Measurements from ENCODE around the gene UGCG. TPM values are rescaled to one million over a fixed set of nuclear protein-coding genes. Genes with fewer than 3 reads are reported as not detected.
"Not testable (repeated sequence)": the region's sequence is repeated elsewhere in the genome, so short reads cannot be mapped to it uniquely, and the experiment has no call there.

Gene UGCG
- total RNA-seq, 1 experiment from 2014 or later: 88.7 TPM

DNA sequence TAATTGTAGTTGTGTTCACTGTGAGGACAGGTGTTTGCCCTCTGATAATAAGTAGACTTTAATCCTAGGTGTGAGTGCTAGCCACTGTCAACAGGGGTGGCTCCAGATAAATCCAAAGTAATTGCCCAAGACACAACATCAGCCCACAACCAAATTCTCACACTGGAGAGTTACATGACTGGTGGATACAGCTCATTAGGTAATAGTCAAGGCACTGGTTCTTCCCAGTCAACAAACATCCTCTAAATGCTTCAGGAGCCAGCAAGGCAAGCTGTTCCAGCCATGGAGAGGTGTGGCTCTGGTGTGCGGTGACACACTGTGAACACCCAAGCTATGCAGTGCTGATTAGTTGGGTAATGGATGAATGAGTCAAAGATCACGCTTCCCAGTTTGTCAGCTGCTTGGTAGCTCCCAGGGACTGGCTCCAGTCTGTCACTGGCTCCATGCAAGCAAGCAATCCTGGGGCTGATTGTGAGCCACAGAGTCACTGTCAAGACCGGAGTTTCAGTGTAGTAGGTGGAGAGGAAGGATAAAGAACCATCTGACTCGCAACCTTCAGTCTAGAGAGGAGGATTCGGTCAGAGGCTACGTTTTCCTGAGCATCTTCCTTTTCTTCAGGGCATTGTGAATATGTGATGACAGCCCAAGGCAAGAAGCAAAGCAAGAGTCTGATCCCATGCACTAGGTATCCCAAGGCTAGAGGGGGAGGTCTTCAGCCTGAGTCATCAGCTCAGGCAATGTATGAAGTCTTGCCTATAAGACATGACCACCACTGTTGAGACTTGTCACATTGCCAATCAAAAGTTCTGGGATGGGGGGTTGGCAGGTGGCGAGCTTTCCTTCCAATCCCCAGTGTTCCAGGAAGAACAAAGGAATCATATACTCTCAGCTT lies 63.1 kb downstream of the UGCG start:
- H3K4me1 ChIP-seq (replicated peaks; ENCODE audit: insufficient read depth): peaks cover 35% of the 10 kb centered on the region

DNA sequence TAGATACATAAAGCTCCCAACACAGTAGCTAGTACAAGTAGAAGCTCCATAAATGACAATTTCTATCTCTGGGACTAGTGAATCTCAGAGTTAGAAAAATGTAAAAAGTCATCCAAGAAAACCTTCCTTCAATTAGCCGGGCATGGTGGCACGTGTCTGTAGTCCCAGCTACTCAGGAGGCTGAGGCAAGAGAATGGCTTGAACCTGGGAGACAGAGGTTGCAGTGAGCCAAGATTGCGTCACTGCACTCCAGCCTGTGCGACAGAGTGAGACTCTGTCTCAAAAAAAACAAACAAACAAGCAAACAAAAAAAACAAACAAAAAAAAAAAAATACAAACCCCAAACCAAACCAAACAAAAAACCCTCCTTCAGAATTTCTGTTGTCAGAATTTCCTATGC lies 63.9 kb downstream of the UGCG start:
- H4K20me1 ChIP-seq (ENCODE audit: insufficient read depth); H3K27me3 ChIP-seq (ENCODE audit: insufficient read depth, low read depth); H2AFZ ChIP-seq; H3K9me2 ChIP-seq (ENCODE audit: insufficient read depth); BruUV-seq (replicated peaks); H3K4me2 ChIP-seq; H3K9me3 ChIP-seq (ENCODE audit: insufficient read depth, low read depth); H3K79me2 ChIP-seq (ENCODE audit: low read depth); DNase-seq; intact Hi-C loops (cut with micrococcal nuclease; ENCODE audit: unreplicated experiment); H3K4me3 ChIP-seq; H3K36me3 ChIP-seq (ENCODE audit: low read depth): not testable (repeated sequence)
- H3K27ac ChIP-seq: peak overlapping the region; percentile 83
- H3K4me1 ChIP-seq (replicated peaks; ENCODE audit: insufficient read depth): peaks cover 39% of the 10 kb centered on the region
- ChIA-PET POLR2A (ENCODE audit: unreplicated experiment) (interaction anchor here (0.5 kb wide), 1 partner anchor 176 kb away, joined by 6 read pairs; no protein-coding TSS in a partner anchor), CTCF (interaction anchor here (1.2 kb wide), 2 partner anchors 52 to 114 kb away, joined by 3 to 5 read pairs; no protein-coding TSS in a partner anchor)
- peaks cover 37% of the 10 kb centered on the region for H3F3A ChIP-seq (ENCODE audit: insufficient read depth, low read depth)

More for the DNA sequence above, 63.1 kb downstream of the UGCG start:
- Histone ChIP-seq H2AFZ (no peak overlapping the region), H3K9me3 (ENCODE audit: insufficient read depth, low read depth) (no peaks in the 10 kb centered on the region), H3F3A (ENCODE audit: insufficient read depth, low read depth) (peaks cover 31% of the 10 kb centered on the region), H3K27ac (peak overlapping the region; percentile 83), H3K79me2 (ENCODE audit: low read depth) (no peaks in the 10 kb centered on the region), H4K20me1 (ENCODE audit: insufficient read depth) (no peaks in the 10 kb centered on the region), H3K9me2 (ENCODE audit: insufficient read depth) (no peaks in the 10 kb centered on the region), H3K36me3 (ENCODE audit: low read depth) (no peaks in the 10 kb centered on the region), H3K27me3 (ENCODE audit: insufficient read depth, low read depth) (no peaks in the 10 kb centered on the region), H3K4me2 (peak overlapping the region; percentile 60), H3K4me3 (no peak overlapping the region)
- no peak for TF ChIP-seq EZH2 (IDR thresholded peaks at IDR 0.05; ENCODE audit: low read depth)
- TF ChIP-seq, protein P1, sequence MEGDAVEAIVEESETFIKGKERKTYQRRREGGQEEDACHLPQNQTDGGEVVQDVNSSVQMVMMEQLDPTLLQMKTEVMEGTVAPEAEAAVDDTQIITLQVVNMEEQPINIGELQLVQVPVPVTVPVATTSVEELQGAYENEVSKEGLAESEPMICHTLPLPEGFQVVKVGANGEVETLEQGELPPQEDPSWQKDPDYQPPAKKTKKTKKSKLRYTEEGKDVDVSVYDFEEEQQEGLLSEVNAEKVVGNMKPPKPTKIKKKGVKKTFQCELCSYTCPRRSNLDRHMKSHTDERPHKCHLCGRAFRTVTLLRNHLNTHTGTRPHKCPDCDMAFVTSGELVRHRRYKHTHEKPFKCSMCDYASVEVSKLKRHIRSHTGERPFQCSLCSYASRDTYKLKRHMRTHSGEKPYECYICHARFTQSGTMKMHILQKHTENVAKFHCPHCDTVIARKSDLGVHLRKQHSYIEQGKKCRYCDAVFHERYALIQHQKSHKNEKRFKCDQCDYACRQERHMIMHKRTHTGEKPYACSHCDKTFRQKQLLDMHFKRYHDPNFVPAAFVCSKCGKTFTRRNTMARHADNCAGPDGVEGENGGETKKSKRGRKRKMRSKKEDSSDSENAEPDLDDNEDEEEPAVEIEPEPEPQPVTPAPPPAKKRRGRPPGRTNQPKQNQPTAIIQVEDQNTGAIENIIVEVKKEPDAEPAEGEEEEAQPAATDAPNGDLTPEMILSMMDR (conservative IDR thresholded peaks at IDR 0.05): no peak
- ChIA-PET CTCF (interaction anchor here (1.2 kb wide), 2 partner anchors 53 to 115 kb away, joined by 3 to 5 read pairs; no protein-coding TSS in a partner anchor), POLR2A (ENCODE audit: unreplicated experiment) (interaction anchor here (0.5 to 0.6 kb wide), 3 partner anchors 53 to 110 kb away, joined by 4 to 5 read pairs (median 5); no protein-coding TSS in a partner anchor)
- intact Hi-C loops (cut with micrococcal nuclease; ENCODE audit: unreplicated experiment): loop anchor here (2.0 kb wide), 2 partner anchors 71 to 107 kb away; no protein-coding TSS in a partner anchor
- DNase-seq: peak; percentile 73 to 98
- no TSS peak for BruUV-seq (replicated peaks)

DNA sequence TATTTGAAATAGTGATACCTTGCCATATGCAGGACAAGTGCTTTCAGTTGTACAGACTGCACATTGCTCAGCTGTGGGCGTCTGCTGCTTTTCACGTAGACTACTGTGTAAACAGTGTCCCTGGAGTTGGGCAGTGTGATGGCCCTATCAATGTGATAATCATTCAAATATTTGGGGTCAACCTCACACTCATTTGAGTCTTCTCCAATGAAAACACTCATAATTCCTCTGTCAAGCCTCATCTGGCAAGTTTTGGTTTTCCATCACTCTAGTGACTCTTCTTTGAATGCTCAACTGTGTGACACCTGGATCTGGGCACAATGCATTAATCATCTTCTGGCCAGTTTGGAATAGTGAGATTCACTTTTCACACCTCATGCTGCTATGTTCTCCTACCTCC lies 64.4 kb downstream of the UGCG start:
- H3K79me2 ChIP-seq (ENCODE audit: low read depth): no peaks in the 10 kb centered on the region
- no peak overlapping the region for H3K27ac ChIP-seq
- H3K27me3 ChIP-seq (ENCODE audit: insufficient read depth, low read depth): no peaks in the 10 kb centered on the region
- no peaks in the 10 kb centered on the region for H3K36me3 ChIP-seq (ENCODE audit: low read depth)
- H3K4me3 ChIP-seq: no peak overlapping the region
- TF ChIP-seq, protein P1 (conservative IDR thresholded peaks at IDR 0.05): no peak
- no peak for TF ChIP-seq EZH2 (IDR thresholded peaks at IDR 0.05; ENCODE audit: low read depth)
- peaks cover 44% of the 10 kb centered on the region for H3K4me1 ChIP-seq (replicated peaks; ENCODE audit: insufficient read depth)
- POLR2A ChIA-PET (ENCODE audit: unreplicated experiment): interaction anchor here (0.5 kb wide), 1 partner anchor 177 kb away, joined by 6 read pairs; no protein-coding TSS in a partner anchor
- CTCF ChIA-PET: no interaction called here
- no peak overlapping the region for H3K4me2 ChIP-seq
- no peak for DNase-seq
- no peaks in the 10 kb centered on the region for H3K9me2 ChIP-seq (ENCODE audit: insufficient read depth)
- peaks cover 42% of the 10 kb centered on the region for H3F3A ChIP-seq (ENCODE audit: insufficient read depth, low read depth)
- H4K20me1 ChIP-seq (ENCODE audit: insufficient read depth): no peaks in the 10 kb centered on the region
- no TSS peak for BruUV-seq (replicated peaks)
- intact Hi-C loops (cut with micrococcal nuclease; ENCODE audit: unreplicated experiment): no loop called here
- no peak overlapping the region for H2AFZ ChIP-seq
- no peaks in the 10 kb centered on the region for H3K9me3 ChIP-seq (ENCODE audit: insufficient read depth, low read depth)

All from PC-9 (cell line).